Psoas muscle (tissue), 8 donors: ENCODE results near the gene MYLK4. TPM values are rescaled to one million over a fixed set of nuclear protein-coding genes. Genes with fewer than 3 reads are reported as not detected.

ENCODE experiments used
- ATAC-seq, 4 donors: fragments of 200-7000 bp; cut with Tn5 transposase; one replicate each; pipeline ENCODE4 v1.9.1; 2020; ENCODE audit warnings: moderate library complexity in 3 of 4, mild to moderate bottlenecking in 2 of 4
- DNase-seq, 2 donors: peaks; one replicate each; pipeline ENCODE4 v3.0.0-alpha.2; 2020
- H3K27ac ChIP-seq: fragments of 200-600 bp; one replicate; pipeline ENCODE4 v1.8.0; 2022
- H3K27me3 ChIP-seq, 3 donors: fragments of 200-600 bp in 1 of 3; one replicate each; pipeline versions ENCODE4 v1.6.1 to v1.8.0; 2013 to 2022; ENCODE audit warnings: low read length in 2 of 3, mild to moderate bottlenecking in 2 of 3, moderate library complexity in 1 of 3; ENCODE audit not compliant: insufficient read depth in 3 of 3
- H3K36me3 ChIP-seq, 2 donors: fragments of 200-600 bp in 1 of 2; one replicate each; pipeline versions ENCODE4 v1.6.1 to v1.8.0; 2013 to 2022; ENCODE audit warnings: low read depth in 1 of 2, mild to moderate bottlenecking in 1 of 2, moderate library complexity in 1 of 2; ENCODE audit not compliant: insufficient read depth in 1 of 2
- H3K4me1 ChIP-seq: fragments of 200-600 bp; one replicate; pipeline ENCODE4 v1.8.0; 2022
- H3K4me3 ChIP-seq: fragments of 200-600 bp; one replicate; pipeline ENCODE4 v1.8.0; 2022; ENCODE audit warnings: mild to moderate bottlenecking
- H3K9me3 ChIP-seq: fragments of 200-600 bp; one replicate; pipeline ENCODE4 v1.8.0; 2022
- CTCF ChIP-seq: fragments of 200-600 bp; IDR thresholded peaks from one replicate; pipeline ENCODE4 v1.8.0; 2022; ENCODE audit warnings: antibody characterized with exemption
- WGBS, 3 donors: extraction: QIAGEN DNeasy Blood & Tissue Kit; methylation state at CpG; one replicate each; pipeline versions ENCODE4 v1.1.6 to v1.1.7; 2013; 5-methylcytosine and 5-hydroxymethylcytosine counted together
- intact Hi-C, 2 donors: fragments of 100-400 bp; cut with DNase I; formaldehyde crosslinking; loops; one replicate each; pipeline versions ENCODE4 v1.11.0 to v1.14.2; 2022
- polyA plus RNA-seq, 3 donors: library from polyadenylated mRNA; stranded (reverse); fragments of 200-250 nt; gene quantifications; one replicate each; pipeline ENCODE4 v1.2.3, GENCODE V29; 2013
- total RNA-seq, 4 donors: library from RNA; stranded (reverse); fragmentation: NEBNext Ultra II Directional in 2 of 4; extraction: Animal tissue kit (Norgen Biotek cat#: 25700) in 2 of 4; gene quantifications; one replicate each; pipeline versions ENCODE4 v1.2.1 to v1.2.4, GENCODE V29; 2021 to 2023
- donor health status: healthy with polysubstance abuse.
- donor health status: DM: no; HTN: no; CAD: no; lungs with moderate emphysema.
- donor health status: Bipolar disorder and iron deficiency.
- donor health status: healthy.
- donor health status: DM: yes; HTN: yes; CAD: no.
- donor health status: DM: no; HTN: no; CAD: no.
- donor health status: DM: no; HTN: no; CAD: no.
- donor health status: DM: yes; HTN: yes; CAD: no.

Gene MYLK4
- total and polyA plus RNA-seq, 7 donors: 0.09 to 143 (median 2.9) TPM

DNA sequence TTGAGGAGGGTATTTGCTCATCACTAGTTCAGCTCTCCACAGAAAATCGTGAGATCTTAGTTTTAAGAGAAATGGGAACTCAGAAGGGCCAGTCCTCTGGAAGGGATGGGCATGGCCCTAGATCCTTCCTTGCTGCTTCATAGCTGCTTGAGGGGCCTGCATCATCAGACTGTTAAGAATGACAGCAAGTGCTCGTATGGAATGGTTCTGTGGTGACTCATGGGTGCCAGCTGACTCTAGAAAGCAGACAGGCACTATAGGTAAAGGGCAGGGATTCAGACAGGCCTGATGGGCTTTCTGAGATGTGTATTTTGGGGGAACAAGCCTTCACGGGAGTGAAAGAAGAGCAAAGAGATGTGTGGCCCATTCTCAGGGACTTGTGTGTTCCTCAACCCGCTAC lies 90.8 kb downstream of the MYLK4 start:
- DNase-seq (no peak), ATAC-seq (peak in 3 of 4 donors; percentile 14 to 42 (median 27))
- no peak for TF ChIP-seq CTCF
- 78 to 89% (median 83%) methylated on average over 4 of the region's 4 CpGs for WGBS, 3 donors
- H3K4me3 ChIP-seq: no peak overlapping the region
- H3K4me1 ChIP-seq: peaks cover 24% of the 10 kb centered on the region
- intact Hi-C loops: no loop called here
- no peaks in the 10 kb centered on the region for H3K27me3 ChIP-seq
- no peaks in the 10 kb centered on the region for H3K9me3 ChIP-seq
- no peak overlapping the region for H3K27ac ChIP-seq
- no peaks in the 10 kb centered on the region for H3K36me3 ChIP-seq

DNA sequence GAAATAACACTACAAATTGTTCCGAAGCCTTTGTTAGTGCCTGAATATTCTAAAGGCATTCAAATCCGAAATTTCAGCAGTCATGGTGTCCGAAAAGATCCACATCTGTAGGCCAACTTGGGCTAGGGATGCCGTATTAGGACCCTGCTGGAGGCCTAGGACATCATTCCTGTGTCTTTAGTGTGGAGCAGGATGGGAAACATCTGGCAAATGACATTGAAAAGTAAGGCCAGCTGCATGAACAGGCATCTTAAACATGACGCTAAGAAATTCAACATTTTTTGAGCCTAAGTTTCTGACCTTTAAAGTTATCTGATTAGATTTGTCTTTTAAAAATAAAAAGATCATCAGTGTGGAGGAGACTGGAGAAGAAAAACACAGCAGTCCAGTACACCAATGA lies 91.3 kb downstream of the MYLK4 start:
- no peak for ATAC-seq
- H3K9me3 ChIP-seq: no peaks in the 10 kb centered on the region
- no peak overlapping the region for H3K4me3 ChIP-seq
- no peak for TF ChIP-seq CTCF
- no peak for DNase-seq
- intact Hi-C loops: no loop called here
- H3K36me3 ChIP-seq: no peaks in the 10 kb centered on the region
- no peak overlapping the region for H3K27ac ChIP-seq
- peaks cover 22% of the 10 kb centered on the region for H3K4me1 ChIP-seq
- H3K27me3 ChIP-seq: no peaks in the 10 kb centered on the region
- 66 to 79% (median 69%) methylated on average over 5 of the region's 5 CpGs for WGBS, 3 donors

GRCh38 chr6:2658788-2659187 lies 91.9 kb downstream of the MYLK4 start:
- DNase-seq: no peak
- TF ChIP-seq CTCF: no peak
- peaks cover 22% of the 10 kb centered on the region for H3K4me1 ChIP-seq
- ATAC-seq: peak in 3 of 4 donors; percentile 55 to 65 (median 63)
- intact Hi-C loops: no loop called here
- H3K4me3 ChIP-seq: no peak overlapping the region
- H3K9me3 ChIP-seq: no peaks in the 10 kb centered on the region
- WGBS, 3 donors: 68 to 78% (median 68%) methylated on average over 5 of the region's 5 CpGs
- no peaks in the 10 kb centered on the region for H3K27me3 ChIP-seq
- no peaks in the 10 kb centered on the region for H3K36me3 ChIP-seq
- peak overlapping the region; percentile 11 for H3K27ac ChIP-seq

DNA sequence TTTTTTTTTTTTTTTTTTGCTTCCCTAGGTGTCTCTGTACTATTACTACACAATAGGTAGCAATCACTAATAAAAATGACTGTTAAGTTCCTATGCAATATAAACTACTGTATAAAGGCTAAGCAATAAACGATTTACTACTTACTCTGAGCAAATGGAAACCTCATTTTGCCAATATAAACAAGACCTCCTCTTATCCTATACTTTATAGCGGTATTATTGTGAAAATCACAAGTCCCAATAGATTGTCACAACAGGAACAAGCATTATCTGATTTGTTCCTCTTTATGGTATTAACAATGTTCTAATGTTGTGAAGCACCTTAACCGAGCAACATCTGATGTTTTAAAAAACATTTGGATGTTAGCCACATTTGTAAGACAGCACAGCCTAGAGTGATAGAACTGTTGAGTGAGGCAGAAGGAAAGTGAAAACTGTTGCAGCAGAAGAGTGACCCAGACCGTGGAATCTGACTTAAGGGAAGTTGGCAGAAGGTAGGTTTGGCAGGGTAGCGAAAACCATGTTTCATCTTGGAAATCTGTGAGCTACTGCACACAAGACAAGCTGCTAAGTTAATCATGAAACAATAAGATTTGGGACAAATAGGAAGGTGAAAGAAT lies 94.2 kb downstream of the MYLK4 start:
- intact Hi-C loops: no loop called here
- Histone ChIP-seq H3K27me3 (no peaks in the 10 kb centered on the region), H3K36me3 (no peaks in the 10 kb centered on the region), H3K27ac (no peak overlapping the region), H3K9me3 (no peaks in the 10 kb centered on the region), H3K4me3 (no peak overlapping the region), H3K4me1 (peaks cover 22% of the 10 kb centered on the region)
- TF ChIP-seq CTCF: no peak
- ATAC-seq (peak in 3 of 4 donors; percentile 43 to 71 (median 54)), DNase-seq (no peak)
- WGBS, 3 donors: 36 to 49% (median 37%) methylated on average over 5 of the region's 5 CpGs
